Panc1 (cell line): ENCODE data around the gene IGDCC3. TPM values are rescaled to one million over a fixed set of nuclear protein-coding genes. Genes with fewer than 3 reads are reported as not detected.

Source experiments
- ATAC-seq: fragments of 200-7000 bp; cut with Tn5 transposase; 2 replicates; pipeline ENCODE4 v1.9.1; 2020; ENCODE audit warnings: mild to moderate bottlenecking, moderate library complexity
- BruUV-seq: library from RNA; stranded (reverse); fragments of 400-500 nt; replicated peaks from 2 replicates; lab custom pipeline; 2021; lab: Mats Ljungman, UMichigan
- CTCF ChIA-PET: fragments of 300-600 bp; sonication (Branson Sonifier 250); formaldehyde crosslinking; loops from one replicate; lab custom pipeline; 2022; ENCODE audit warnings: antibody characterized with exemption; lab: Charles Lee
- POLR2A ChIA-PET: fragments of 300-600 bp; sonication (Branson Sonifier 250); formaldehyde crosslinking; loops from one replicate; lab custom pipeline; 2022; ENCODE audit warnings: antibody characterized with exemption; lab: Charles Lee
- DNase-seq: peaks from one replicate; pipeline ENCODE4 v3.0.0-alpha.2; 2010; ENCODE audit warnings: low read depth, low spot score
- H3K27ac ChIP-seq: 2 replicates; pipeline ENCODE4 v1.5.1; 2011; ENCODE audit warnings: mild to moderate bottlenecking, low read length, inconsistent platforms
- H3K27me3 ChIP-seq: fragments of 200-500 bp; sonication (Bioruptor generic); 2 replicates; pipeline ENCODE4 v1.6.0; 2014; ENCODE audit warnings: low read length, inconsistent platforms; ENCODE audit not compliant: control insufficient read depth, insufficient read depth
- H3K36me3 ChIP-seq: fragments of 200-500 bp; sonication (Bioruptor generic); 2 replicates; pipeline ENCODE4 v1.5.1; 2014; ENCODE audit warnings: inconsistent platforms, mild to moderate bottlenecking, low read length, moderate library complexity; ENCODE audit not compliant: control insufficient read depth, insufficient read depth
- H3K4me1 ChIP-seq: 2 replicates; pipeline ENCODE4 v1.5.1; 2011; ENCODE audit warnings: inconsistent platforms, mild to moderate bottlenecking, low read length, moderate library complexity; ENCODE audit not compliant: control insufficient read depth, insufficient read depth
- H3K4me3 ChIP-seq, 2 experiments: 2 replicates each; pipeline ENCODE4 v1.5.1; 2011 to 2012; ENCODE audit warnings: low read depth in 2 of 2, low read length in 2 of 2, mild to moderate bottlenecking in 2 of 2, inconsistent platforms in 1 of 2, moderate library complexity in 1 of 2
- H3K9me3 ChIP-seq: fragments of 200-500 bp; sonication (Bioruptor generic); 2 replicates; pipeline ENCODE4 v1.5.1; 2014; ENCODE audit warnings: low read depth, mild to moderate bottlenecking, inconsistent platforms, low read length, moderate library complexity; ENCODE audit not compliant: control insufficient read depth, insufficient read depth
- POLR2AphosphoS5 ChIP-seq: IDR thresholded peaks from 2 replicates; pipeline ENCODE4 v1.6.1; 2012; ENCODE audit warnings: mild to moderate bottlenecking, low read depth, low read length, moderate library complexity
- SIN3A ChIP-seq: IDR thresholded peaks from 2 replicates; pipeline ENCODE4 v1.6.1; 2012; ENCODE audit warnings: low read depth, mild to moderate bottlenecking, low read length, moderate library complexity, borderline replicate concordance; ENCODE audit not compliant: insufficient read depth
- TCF7L2 ChIP-seq: IDR thresholded peaks from 2 replicates; pipeline ENCODE4 v1.6.1; 2011; ENCODE audit warnings: mild to moderate bottlenecking, low read depth, low read length, inconsistent platforms
- in situ Hi-C: cut with HindIII; loops from 2 replicates; pipeline ENCODE4 v1.10.0; 2016; ENCODE audit warnings: low sequenced_read_pairs, low pct_unique_long_range_greater_than_20kb
- intact Hi-C: fragments of 100-400 bp; cut with micrococcal nuclease; formaldehyde crosslinking; loops from one replicate; pipeline ENCODE4 v1.10.0; 2022; ENCODE audit not compliant: unreplicated experiment
- total RNA-seq: library from RNA; stranded (reverse); gene quantifications from one replicate; pipeline ENCODE4 v1.2.1, GENCODE V29; 2021; ENCODE audit not compliant: unreplicated experiment
- TF ChIP-seq, protein P1 (sequence below): fragments of 450-650 bp; IDR thresholded peaks from 2 replicates; pipeline ENCODE4 v1.5.1; 2017; ENCODE audit warnings: mild to moderate bottlenecking
- TF ChIP-seq, protein P2 (sequence below), 2 experiments: IDR thresholded peaks; 2 replicates each; pipeline ENCODE4 v1.6.1; 2011 to 2012; ENCODE audit warnings: low read depth in 2 of 2, control low read depth in 1 of 2, low read length in 1 of 2, mild to moderate bottlenecking in 1 of 2, moderate library complexity in 1 of 2; ENCODE audit not compliant: insufficient read depth in 1 of 2

The IGDCC3 gene
- total RNA-seq, 1 experiment from 2014 or later = 0.18 TPM

DNA sequence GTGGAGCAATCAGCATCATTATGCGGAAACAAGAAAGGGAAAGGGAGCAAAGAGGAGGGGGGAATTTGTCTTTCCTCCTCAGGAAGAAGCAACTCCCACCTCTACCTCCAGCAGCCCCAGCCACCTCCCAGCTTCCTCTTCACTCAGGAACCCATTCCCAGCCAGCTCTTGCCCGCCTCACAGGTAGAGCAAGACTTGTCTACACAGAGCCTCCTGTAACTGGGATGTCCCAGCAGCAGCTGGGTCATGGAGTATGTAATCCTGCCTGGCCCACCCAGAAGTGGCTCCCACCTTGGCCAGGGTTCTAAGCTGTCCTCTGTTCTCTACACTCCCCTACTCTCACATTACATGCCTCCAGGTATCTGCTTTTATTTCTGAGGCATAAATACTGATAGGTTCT is 14.0 kb downstream of the IGDCC3 start:
- Histone ChIP-seq H3K4me1 (no peaks in the 10 kb centered on the region), H3K27me3 (no peaks in the 10 kb centered on the region), H3K27ac (no peak overlapping the region), H3K4me3 (no peak overlapping the region), H3K9me3 (no peaks in the 10 kb centered on the region), H3K36me3 (no peaks in the 10 kb centered on the region)
- intact Hi-C loops = no loop called here
- no peak for ATAC-seq
- no TSS peak for BruUV-seq
- no peak for TF ChIP-seq SIN3A
- TF ChIP-seq, protein P1, sequence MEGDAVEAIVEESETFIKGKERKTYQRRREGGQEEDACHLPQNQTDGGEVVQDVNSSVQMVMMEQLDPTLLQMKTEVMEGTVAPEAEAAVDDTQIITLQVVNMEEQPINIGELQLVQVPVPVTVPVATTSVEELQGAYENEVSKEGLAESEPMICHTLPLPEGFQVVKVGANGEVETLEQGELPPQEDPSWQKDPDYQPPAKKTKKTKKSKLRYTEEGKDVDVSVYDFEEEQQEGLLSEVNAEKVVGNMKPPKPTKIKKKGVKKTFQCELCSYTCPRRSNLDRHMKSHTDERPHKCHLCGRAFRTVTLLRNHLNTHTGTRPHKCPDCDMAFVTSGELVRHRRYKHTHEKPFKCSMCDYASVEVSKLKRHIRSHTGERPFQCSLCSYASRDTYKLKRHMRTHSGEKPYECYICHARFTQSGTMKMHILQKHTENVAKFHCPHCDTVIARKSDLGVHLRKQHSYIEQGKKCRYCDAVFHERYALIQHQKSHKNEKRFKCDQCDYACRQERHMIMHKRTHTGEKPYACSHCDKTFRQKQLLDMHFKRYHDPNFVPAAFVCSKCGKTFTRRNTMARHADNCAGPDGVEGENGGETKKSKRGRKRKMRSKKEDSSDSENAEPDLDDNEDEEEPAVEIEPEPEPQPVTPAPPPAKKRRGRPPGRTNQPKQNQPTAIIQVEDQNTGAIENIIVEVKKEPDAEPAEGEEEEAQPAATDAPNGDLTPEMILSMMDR = no peak
- DNase-seq = no peak
- ChIA-PET POLR2A (no interaction called here), CTCF (no interaction called here)
- in situ Hi-C loops = no loop called here

DNA sequence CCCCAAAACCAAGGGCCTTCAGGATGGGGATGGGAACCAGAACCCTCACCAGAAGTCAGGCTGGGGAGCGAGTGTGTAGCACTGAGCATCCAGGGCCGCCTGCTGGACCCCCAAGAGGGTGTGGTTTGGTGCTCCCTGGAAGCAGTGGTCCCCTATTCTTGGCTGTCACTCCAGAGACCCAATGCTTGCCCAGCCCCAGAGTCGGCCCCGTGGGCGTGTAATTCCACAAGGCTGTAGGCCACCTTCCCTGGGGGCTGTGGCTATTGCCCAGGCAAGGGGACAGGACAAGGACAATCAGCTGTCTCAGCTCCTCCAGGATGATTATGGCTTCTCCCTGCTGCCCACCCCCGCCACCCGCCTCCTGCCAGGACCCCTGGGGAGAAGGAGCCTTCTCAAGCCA is 14.5 kb downstream of the IGDCC3 start:
- DNase-seq (no peak), ATAC-seq (no peak)
- ChIA-PET POLR2A (no interaction called here), CTCF (no interaction called here)
- Histone ChIP-seq H3K4me3 (no peak overlapping the region), H3K27ac (no peak overlapping the region), H3K9me3 (no peaks in the 10 kb centered on the region), H3K36me3 (no peaks in the 10 kb centered on the region), H3K27me3 (no peaks in the 10 kb centered on the region), H3K4me1 (no peaks in the 10 kb centered on the region)
- intact Hi-C loops (no loop called here), in situ Hi-C loops (no loop called here)
- BruUV-seq = no TSS peak
- no peak for TF ChIP-seq SIN3A
- no peak for TF ChIP-seq POLR2AphosphoS5
- TF ChIP-seq, protein P1 = no peak
- TF ChIP-seq, protein P2, sequence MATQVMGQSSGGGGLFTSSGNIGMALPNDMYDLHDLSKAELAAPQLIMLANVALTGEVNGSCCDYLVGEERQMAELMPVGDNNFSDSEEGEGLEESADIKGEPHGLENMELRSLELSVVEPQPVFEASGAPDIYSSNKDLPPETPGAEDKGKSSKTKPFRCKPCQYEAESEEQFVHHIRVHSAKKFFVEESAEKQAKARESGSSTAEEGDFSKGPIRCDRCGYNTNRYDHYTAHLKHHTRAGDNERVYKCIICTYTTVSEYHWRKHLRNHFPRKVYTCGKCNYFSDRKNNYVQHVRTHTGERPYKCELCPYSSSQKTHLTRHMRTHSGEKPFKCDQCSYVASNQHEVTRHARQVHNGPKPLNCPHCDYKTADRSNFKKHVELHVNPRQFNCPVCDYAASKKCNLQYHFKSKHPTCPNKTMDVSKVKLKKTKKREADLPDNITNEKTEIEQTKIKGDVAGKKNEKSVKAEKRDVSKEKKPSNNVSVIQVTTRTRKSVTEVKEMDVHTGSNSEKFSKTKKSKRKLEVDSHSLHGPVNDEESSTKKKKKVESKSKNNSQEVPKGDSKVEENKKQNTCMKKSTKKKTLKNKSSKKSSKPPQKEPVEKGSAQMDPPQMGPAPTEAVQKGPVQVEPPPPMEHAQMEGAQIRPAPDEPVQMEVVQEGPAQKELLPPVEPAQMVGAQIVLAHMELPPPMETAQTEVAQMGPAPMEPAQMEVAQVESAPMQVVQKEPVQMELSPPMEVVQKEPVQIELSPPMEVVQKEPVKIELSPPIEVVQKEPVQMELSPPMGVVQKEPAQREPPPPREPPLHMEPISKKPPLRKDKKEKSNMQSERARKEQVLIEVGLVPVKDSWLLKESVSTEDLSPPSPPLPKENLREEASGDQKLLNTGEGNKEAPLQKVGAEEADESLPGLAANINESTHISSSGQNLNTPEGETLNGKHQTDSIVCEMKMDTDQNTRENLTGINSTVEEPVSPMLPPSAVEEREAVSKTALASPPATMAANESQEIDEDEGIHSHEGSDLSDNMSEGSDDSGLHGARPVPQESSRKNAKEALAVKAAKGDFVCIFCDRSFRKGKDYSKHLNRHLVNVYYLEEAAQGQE (IDR thresholded peaks at IDR 0.05; ENCODE audit: insufficient read depth in 1 of 2, low read depth in 2 of 2, low read length in 1 of 2) = no peak
- TF ChIP-seq TCF7L2 = no peak
